Bronchial epithelial cell (primary cell): ENCODE measurements around the gene MEX3B. TPM values are rescaled to one million over a fixed set of nuclear protein-coding genes. Genes with fewer than 3 reads are reported as not detected.
"Not testable (repeated sequence)": the region's sequence is repeated elsewhere in the genome, so short reads cannot be mapped to it uniquely, and the experiment has no call there.

Experiments
- DNase-seq: peaks from one replicate; pipeline ENCODE4 v3.0.0-alpha.2; 2010; ENCODE audit warnings: low read depth
- FAIRE-seq: peaks from 2 replicates; lab custom pipeline; 2011; peaks lifted over from hg19 to GRCh38; lab: Jason Lieb, UNC
- H3K27me3 ChIP-seq: 2 replicates; pipeline ENCODE4 v1.5.1; 2011; ENCODE audit warnings: low read length; ENCODE audit not compliant: control insufficient read depth, insufficient read depth
- H3K36me3 ChIP-seq: 2 replicates; pipeline ENCODE4 v1.5.1; 2011; ENCODE audit warnings: low read length; ENCODE audit not compliant: control insufficient read depth, insufficient read depth
- H3K4me3 ChIP-seq: 2 replicates; pipeline ENCODE4 v1.5.1; 2011; ENCODE audit warnings: mild to moderate bottlenecking, low read depth, low read length, control low read depth
- total RNA-seq: library from RNA; depleted of rRNA; stranded (reverse); fragments of >200 nt; gene quantifications from 2 replicates; pipeline ENCODE4 v1.2.1, GENCODE V29; 2014
- TF ChIP-seq, protein P1 (sequence below): IDR thresholded peaks from 2 replicates; pipeline ENCODE4 v1.5.1; 2011; ENCODE audit warnings: mild to moderate bottlenecking, moderate library complexity, low read length, control low read depth, inconsistent platforms; ENCODE audit not compliant: insufficient read depth, severe bottlenecking

The MEX3B gene
- total RNA-seq, 1 donor from 2014 or later = 0.79 TPM

DNA sequence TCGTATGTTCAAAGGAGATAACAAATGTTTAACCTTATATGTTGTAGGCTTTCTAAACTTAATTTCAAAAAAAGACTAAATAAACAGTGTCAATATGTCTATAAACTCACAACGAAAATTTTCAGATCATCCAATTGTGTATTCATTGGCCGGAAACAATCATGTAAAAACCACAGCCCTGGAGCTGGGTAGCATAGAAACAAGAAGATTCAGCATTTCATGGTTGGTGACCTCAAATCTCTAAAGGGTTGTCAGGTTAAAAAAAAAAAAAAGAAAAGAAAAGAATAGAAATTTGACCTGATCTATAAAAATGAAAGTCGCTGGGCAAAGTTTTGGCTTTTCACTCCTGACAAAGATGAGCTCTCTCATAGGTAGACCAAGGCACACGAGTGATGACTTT, 13.9 kb downstream of the MEX3B start:
- Histone ChIP-seq H3K4me3 (no peak overlapping the region), H3K36me3 (no peaks in the 10 kb centered on the region), H3K27me3 (peaks cover 2% of the 10 kb centered on the region)
- TF ChIP-seq, protein P1, sequence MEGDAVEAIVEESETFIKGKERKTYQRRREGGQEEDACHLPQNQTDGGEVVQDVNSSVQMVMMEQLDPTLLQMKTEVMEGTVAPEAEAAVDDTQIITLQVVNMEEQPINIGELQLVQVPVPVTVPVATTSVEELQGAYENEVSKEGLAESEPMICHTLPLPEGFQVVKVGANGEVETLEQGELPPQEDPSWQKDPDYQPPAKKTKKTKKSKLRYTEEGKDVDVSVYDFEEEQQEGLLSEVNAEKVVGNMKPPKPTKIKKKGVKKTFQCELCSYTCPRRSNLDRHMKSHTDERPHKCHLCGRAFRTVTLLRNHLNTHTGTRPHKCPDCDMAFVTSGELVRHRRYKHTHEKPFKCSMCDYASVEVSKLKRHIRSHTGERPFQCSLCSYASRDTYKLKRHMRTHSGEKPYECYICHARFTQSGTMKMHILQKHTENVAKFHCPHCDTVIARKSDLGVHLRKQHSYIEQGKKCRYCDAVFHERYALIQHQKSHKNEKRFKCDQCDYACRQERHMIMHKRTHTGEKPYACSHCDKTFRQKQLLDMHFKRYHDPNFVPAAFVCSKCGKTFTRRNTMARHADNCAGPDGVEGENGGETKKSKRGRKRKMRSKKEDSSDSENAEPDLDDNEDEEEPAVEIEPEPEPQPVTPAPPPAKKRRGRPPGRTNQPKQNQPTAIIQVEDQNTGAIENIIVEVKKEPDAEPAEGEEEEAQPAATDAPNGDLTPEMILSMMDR = no peak
- FAIRE-seq (no peak), DNase-seq (no peak)

DNA sequence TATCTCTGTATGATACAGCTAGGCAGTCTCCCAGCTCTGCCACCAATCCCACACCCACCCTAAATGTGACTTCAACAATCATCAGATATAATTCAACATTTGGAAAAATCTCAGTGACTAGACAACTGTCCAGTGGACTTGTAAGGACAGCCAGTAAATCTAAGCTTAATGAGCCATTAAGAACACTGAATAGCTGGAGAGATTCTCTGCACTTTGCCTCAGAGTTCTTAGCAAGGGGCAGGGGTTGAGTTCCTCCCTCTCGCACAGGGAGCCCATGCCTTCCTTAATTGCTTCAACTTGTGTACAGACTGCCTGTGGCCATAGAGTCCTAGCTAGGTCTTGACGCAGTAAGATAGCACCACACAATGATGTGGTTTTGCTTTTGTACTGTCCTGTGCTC, 15.6 kb downstream of the MEX3B start:
- FAIRE-seq = no peak
- Histone ChIP-seq H3K4me3 (no peak overlapping the region), H3K27me3 (peaks cover 4% of the 10 kb centered on the region), H3K36me3 (no peaks in the 10 kb centered on the region)
- TF ChIP-seq, protein P1 = no peak
- DNase-seq = no peak

DNA sequence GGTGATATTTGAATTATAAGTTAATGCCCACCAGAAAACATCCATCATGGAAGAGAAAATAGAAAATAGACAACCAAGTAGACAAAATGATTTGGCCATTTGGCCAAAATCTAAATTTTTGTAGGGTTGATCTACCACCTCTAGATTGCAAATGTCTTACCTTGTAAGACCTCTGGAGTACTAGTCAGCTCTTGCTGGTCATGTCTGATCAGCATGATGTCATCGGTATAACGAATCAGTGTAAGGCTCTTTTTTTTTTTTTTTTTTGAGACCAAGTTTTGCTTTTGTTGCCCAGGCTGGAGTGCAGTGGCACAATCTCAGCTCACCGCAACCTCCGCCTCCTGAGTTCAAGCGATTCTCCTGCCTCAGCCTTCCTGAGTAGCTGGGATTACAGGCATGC, 17.7 kb downstream of the MEX3B start:
- FAIRE-seq, H3K27me3 ChIP-seq, H3K36me3 ChIP-seq, H3K4me3 ChIP-seq, DNase-seq: not testable (repeated sequence)

DNA sequence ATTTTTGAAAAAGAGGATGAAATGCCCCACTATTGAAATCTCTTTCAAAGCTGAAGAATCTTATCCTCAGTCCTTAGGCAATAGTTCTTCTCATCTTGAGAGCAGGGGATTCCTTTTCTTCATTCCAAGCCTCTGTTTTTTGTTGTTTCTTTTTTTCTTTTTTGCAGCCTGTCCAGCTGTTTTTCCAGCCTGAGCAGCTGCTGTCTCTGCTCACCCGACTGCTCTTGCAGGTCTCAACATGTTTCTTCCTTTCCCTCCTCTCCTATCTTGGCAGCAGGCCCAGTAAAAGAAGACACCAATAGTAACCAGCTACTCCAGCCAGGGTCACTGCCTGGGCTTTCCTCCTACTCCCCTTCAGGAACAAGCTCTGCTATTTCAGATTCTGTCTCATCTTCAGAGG, 23.8 kb downstream of the MEX3B start:
- DNase-seq = peak; percentile 80
- H3K27me3 ChIP-seq = peaks cover 2% of the 10 kb centered on the region

DNA sequence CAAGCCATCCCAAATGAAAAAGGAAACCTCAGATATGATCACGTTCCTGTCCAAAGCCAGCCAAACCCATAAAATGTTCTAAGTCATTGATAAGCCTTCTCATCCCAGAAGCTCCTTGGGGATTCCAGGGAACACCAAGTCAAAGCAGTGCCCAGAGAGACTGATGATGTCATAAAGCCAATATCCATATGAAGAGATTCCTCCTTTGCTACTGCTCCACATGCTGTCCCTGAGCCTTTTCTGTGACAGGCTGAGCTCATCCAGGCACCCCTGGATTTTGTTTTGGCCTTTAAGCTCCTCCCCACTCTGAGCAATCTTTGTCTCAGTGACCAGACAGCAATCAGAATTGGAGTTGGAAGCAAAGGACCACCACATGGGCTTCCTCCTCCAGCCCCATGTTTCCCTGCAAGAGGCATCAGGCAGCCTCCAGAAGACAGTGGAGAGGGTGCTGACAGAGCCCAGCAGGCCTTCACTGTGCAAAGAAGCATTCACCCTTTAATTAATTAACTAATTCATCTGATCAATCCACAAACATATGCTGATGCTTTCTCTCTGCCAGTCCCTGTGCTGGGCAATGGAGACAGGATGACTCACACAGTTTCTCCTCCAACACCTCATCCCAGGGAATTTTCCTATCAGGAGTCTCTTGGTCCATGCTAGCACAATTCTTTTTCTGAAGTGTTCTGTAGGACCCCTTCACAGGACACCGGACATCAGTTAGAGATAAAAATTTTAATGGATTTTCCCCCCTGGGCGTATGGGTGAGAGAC, 25.0 kb downstream of the MEX3B start:
- no peaks in the 10 kb centered on the region for H3K36me3 ChIP-seq
- DNase-seq (peak; percentile 43), FAIRE-seq (no peak)
- peaks cover 2% of the 10 kb centered on the region for H3K27me3 ChIP-seq
- no peak overlapping the region for H3K4me3 ChIP-seq
- TF ChIP-seq, protein P1 = no peak

More for the DNA sequence above, 23.8 kb downstream of the MEX3B start:
- no peak overlapping the region for H3K4me3 ChIP-seq
- FAIRE-seq = no peak
- no peaks in the 10 kb centered on the region for H3K36me3 ChIP-seq
- TF ChIP-seq, protein P1 = no peak

DNA sequence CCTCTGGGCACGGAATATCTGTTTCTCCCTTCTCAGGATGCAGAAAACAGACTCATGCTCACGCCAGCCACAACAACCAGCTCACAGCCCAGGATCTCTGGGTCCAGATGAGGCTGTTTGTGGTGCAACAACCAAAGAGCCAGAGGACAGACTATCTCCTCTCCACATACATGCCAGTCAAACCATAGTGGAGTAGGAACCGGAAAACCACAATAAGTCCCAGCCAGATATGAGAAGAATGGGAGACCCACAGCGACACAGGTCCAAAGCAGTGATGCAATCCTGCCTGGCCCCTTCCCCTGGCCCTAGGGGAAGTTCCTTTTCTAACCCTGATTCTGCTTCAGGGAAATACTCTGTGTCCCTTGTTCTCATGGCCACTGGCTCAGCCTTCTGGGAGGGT, 27.6 kb downstream of the MEX3B start:
- TF ChIP-seq, protein P1 = no peak
- DNase-seq (no peak), FAIRE-seq (peak; percentile 50)
- Histone ChIP-seq H3K36me3 (no peaks in the 10 kb centered on the region), H3K4me3 (no peak overlapping the region), H3K27me3 (peaks cover 2% of the 10 kb centered on the region)
